Mesothelial cell of epicardium (in vitro differentiated cells): ENCODE results near the gene SCUBE3. TPM values are rescaled to one million over a fixed set of nuclear protein-coding genes. Genes with fewer than 3 reads are reported as not detected.

Experiments used
- DNase-seq, 2 experiments: peaks; one replicate each; pipeline ENCODE4 v3.0.0; 2021; ENCODE audit warnings: low spot score in 2 of 2; ENCODE audit not compliant: unreplicated experiment in 2 of 2
- H3K27ac Mint-ChIP-seq: 2 replicates; pipeline ENCODE4 v1.8.0; 2021; ENCODE audit warnings: mixed read lengths
- H3K27me3 Mint-ChIP-seq: 2 replicates; pipeline ENCODE4 v1.8.0; 2021; ENCODE audit warnings: low read depth, mixed read lengths
- H3K36me3 Mint-ChIP-seq: 2 replicates; pipeline ENCODE4 v1.8.0; 2021; ENCODE audit warnings: mixed read lengths
- H3K4me1 Mint-ChIP-seq: 2 replicates; pipeline ENCODE4 v1.8.0; 2021; ENCODE audit warnings: mixed read lengths
- H3K4me3 Mint-ChIP-seq: 2 replicates; pipeline ENCODE4 v1.8.0; 2021; ENCODE audit warnings: mild to moderate bottlenecking, moderate library complexity, mixed read lengths
- H3K9me3 Mint-ChIP-seq: 2 replicates; pipeline ENCODE4 v1.8.0; 2021; ENCODE audit warnings: mixed read lengths
- CTCF ChIP-seq: fragments of 200-600 bp; sonication (generic); IDR thresholded peaks from one replicate; pipeline ENCODE4 v1.5.0; 2021; ENCODE audit warnings: antibody characterized with exemption; ENCODE audit not compliant: unreplicated experiment
- total RNA-seq: library from RNA; stranded (reverse); gene quantifications from 3 replicates; pipeline ENCODE4 v1.2.1, GENCODE V29; 2021

The SCUBE3 gene
- total RNA-seq, 1 donor from 2014 or later = 54.8 TPM

DNA sequence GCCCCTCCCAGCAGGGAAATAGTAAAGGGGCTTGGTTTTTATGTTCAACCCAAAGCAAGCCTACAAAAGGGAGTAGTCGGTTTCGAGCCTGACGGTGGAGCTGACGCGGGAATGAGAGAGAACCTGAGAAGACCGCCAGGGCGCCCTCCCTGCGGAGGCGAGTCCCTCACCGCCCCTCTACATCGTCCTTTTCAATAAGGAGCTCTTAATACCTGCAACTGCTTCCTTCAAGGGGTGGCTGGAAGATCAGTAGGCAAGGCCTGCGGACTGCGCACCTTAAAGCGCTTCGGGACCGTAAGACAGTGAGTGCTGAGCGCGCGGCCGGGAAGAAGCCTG lies 45.1 kb downstream of the SCUBE3 start:
- DNase-seq = peak in 1 of 2 experiments; percentile 42
- peak overlapping the region; percentile 99 for H3K27ac Mint-ChIP-seq
- no peaks in the 10 kb centered on the region for H3K9me3 Mint-ChIP-seq
- no peaks in the 10 kb centered on the region for H3K27me3 Mint-ChIP-seq
- no peak for TF ChIP-seq CTCF
- peaks cover 30% of the 10 kb centered on the region for H3K4me1 Mint-ChIP-seq
- H3K36me3 Mint-ChIP-seq = no peaks in the 10 kb centered on the region
- peak overlapping the region; percentile 95 for H3K4me3 Mint-ChIP-seq

DNA sequence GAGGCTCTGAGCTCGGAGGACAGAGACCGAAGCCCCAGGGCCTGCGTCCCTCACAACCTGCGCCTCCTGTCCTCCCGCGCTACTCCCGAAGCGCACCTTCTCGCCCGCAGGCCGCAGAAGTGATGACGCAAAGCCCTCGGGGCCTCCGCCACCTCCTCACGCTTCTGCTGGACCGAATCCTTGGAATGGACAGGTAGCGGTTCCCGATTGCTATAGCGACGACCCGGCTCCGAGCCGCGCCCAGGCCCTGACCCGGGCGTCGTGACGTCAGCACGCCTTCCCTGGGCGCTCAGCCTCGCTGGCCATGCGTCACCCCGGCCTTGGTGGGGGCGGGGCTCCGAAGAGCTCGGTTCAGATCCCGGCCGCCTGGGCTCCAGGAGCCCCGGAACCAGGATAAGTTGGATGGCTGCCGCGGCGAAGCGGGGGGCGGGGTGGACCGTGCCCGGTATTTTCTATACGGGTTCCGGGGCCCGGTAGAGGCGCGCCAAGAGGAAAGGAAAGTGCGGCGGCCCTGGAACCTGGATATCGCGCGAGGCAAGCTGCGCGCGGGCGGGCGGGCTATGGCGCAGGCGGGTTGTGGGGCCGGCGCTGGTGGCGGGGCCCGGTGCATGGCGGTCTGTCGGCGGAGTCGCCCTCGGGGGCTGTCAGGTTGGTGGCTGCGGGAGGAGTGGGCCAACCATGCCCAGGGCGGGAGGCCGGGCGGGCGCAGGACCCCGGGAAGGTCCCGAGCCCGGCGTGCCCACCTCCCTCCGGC lies 45.6 kb downstream of the SCUBE3 start, which contains the start of gene ZNF76:
ZNF76 (plus strand) TSS at position 542 of the 754 bp plus-strand sequence. CDS start 21,417 bp downstream, outside the sequence.
- H3K27ac Mint-ChIP-seq = peak within 1 kb of the TSS; percentile 99
- H3K9me3 Mint-ChIP-seq = no peaks in the 10 kb centered on the region

DNA sequence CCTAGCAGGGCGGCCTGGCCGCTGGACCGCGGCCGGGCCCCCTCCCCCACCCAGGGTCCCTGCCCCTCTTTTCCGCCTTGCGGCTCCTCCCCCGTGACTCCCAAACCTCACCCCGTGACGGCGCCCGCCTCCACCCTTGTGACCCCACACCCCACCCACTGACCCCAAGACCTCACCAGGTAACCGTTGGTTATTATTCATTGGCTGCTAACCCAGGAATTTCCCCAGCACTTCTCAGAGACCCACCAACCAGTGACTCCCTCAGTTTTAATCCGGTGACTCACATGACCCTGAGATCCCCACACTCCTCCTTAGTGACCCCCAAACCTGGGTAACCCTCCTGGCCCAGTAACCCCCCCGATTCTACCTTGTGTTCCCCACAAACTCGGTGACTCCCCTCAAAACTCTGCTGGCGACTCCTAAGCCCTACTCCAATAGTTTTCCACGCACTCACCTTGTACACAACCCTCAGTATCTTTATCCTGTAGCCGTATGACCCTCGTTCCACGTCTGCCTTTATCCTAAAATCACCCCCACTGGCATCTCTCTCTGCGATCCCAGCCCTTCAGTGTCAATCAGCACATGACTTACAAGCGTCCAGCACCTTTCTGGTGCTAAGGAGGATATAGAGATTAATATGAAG lies 46.3 kb downstream of the SCUBE3 start:
- H3K36me3 Mint-ChIP-seq = no peaks in the 10 kb centered on the region
- no peak for TF ChIP-seq CTCF
- H3K4me3 Mint-ChIP-seq = peak overlapping the region; percentile 95
- DNase-seq = no peak
- H3K27ac Mint-ChIP-seq = peak overlapping the region; percentile 93
- peaks cover 34% of the 10 kb centered on the region for H3K4me1 Mint-ChIP-seq
- H3K27me3 Mint-ChIP-seq = no peaks in the 10 kb centered on the region
- no peaks in the 10 kb centered on the region for H3K9me3 Mint-ChIP-seq

More for the DNA sequence above, 45.6 kb downstream of the SCUBE3 start, which contains the start of gene ZNF76:
- Mint-ChIP-seq H3K27me3 (no peaks in the 10 kb centered on the region), H3K4me3 (peak within 1 kb of the TSS; percentile 95), H3K36me3 (no peaks in the 10 kb centered on the region), H3K4me1 (peaks cover 34% of the 10 kb centered on the region)
- no peak for TF ChIP-seq CTCF
- DNase-seq = peak; percentile 92 to 98

DNA sequence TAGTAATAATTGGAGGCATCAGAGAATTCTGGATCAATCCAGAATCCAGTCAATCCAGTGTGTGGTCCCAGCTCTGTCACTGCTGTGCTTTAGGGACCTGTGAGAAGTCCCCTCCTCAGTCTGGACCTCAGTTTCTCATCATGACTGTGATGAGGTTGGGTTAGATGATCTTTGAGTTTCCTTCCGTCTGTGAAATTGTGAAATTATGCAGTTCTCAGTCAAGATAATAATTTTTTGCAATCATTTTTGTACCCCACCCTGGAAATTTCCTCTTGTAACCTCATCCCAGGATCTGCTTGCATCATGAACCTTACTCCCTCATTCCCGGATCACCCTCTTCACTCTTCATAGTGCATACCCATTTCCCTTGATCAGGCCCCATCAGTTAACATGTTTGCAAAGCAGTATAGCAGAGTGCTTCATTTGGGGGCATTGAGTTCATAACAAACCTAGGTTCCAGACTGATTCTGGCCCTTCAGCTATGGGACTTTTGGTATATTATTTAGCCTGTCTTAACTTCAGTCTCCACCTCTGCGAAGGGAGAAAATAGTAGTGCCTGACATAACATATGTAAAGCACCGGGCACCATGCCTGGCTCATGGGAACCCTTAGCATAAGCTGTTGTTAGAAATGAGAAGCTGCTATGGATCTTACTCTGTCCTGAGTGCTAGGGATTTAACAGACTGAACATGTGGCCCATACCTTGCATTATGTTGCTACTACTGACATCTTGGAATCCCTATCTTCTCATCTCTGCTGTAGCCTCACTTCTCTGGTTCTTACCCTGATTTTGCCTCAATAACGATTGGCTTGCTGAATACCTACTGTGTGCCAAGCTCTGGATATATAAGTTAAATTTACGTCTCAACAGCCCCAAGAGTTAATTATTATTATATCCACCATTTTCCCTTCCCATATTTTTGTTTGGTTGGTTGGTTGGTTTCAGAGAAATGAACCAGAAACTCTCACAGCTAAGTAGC lies 47.1 kb downstream of the SCUBE3 start:
- Mint-ChIP-seq H3K4me3 (peak overlapping the region; percentile 95), H3K4me1 (peaks cover 39% of the 10 kb centered on the region), H3K27ac (peak overlapping the region; percentile 93), H3K9me3 (no peaks in the 10 kb centered on the region), H3K27me3 (no peaks in the 10 kb centered on the region), H3K36me3 (no peaks in the 10 kb centered on the region)
- DNase-seq = no peak
- TF ChIP-seq CTCF = no peak

DNA sequence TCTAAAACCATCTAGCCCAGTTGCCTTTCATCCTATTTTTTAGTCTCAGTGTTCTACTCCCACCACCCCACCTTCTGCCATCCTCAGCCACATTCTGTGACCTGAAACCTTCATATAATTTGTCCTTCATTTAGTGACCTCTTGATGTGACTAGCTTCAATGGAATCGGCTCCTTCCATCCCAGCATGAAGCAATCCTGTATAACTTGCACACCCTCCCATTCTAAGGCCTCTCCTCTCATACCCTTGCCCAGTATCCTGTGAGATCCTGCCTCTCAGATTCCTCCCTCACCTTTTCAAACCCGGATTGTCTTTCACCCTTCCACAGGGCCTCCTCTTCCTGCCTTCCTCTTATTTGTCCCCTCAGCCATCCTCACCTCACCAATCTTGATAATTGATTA lies 48.8 kb downstream of the SCUBE3 start:
- no peaks in the 10 kb centered on the region for H3K9me3 Mint-ChIP-seq
- H3K27me3 Mint-ChIP-seq = no peaks in the 10 kb centered on the region
- no peak overlapping the region for H3K4me3 Mint-ChIP-seq
- H3K27ac Mint-ChIP-seq = peak overlapping the region; percentile 22
- no peaks in the 10 kb centered on the region for H3K36me3 Mint-ChIP-seq
- TF ChIP-seq CTCF = no peak
- no peak for DNase-seq
- H3K4me1 Mint-ChIP-seq = peaks cover 37% of the 10 kb centered on the region
